Mucosa of descending colon (tissue), 3 donors: ENCODE data around the gene TIAM2. TPM values are rescaled to one million over a fixed set of nuclear protein-coding genes. Genes with fewer than 3 reads are reported as not detected.
A peak's percentile ranks its signal among the peaks of the same experiment; 100 is the strongest.

Source experiments
- ATAC-seq: fragments of 200-7000 bp; cut with Tn5 transposase; one replicate; pipeline ENCODE4 v1.9.1; 2020; ENCODE audit warnings: mild to moderate bottlenecking, moderate library complexity
- DNase-seq, 3 donors: peaks; one replicate each; pipeline ENCODE4 v3.0.0-alpha.2; 2020
- H3K36me3 ChIP-seq: fragments of 200-600 bp; one replicate; pipeline ENCODE4 v1.8.0; 2021; ENCODE audit warnings: low read depth, mild to moderate bottlenecking
- H3K4me1 ChIP-seq: fragments of 200-600 bp; one replicate; pipeline ENCODE4 v1.8.0; 2021; ENCODE audit warnings: low read depth, mild to moderate bottlenecking
- H3K4me3 ChIP-seq: fragments of 200-600 bp; one replicate; pipeline ENCODE4 v1.8.0; 2021; ENCODE audit warnings: mild to moderate bottlenecking
- H3K9me3 ChIP-seq: fragments of 200-600 bp; one replicate; pipeline ENCODE4 v1.8.0; 2021; ENCODE audit warnings: mild to moderate bottlenecking
- CTCF ChIP-seq: fragments of 200-600 bp; IDR thresholded peaks from one replicate; pipeline ENCODE4 v1.8.0; 2022; ENCODE audit warnings: antibody characterized with exemption, mild to moderate bottlenecking
- intact Hi-C, 2 donors: fragments of 100-400 bp; cut with DNase I in 1 of 2; cut with micrococcal nuclease in 1 of 2; formaldehyde crosslinking; loops; one replicate each; pipeline versions ENCODE4 v1.11.0 to v1.11.1; 2022; cut with DNase I, micrococcal nuclease
- total RNA-seq, 3 donors: library from RNA; stranded (reverse); fragmentation: NEBNext Ultra II Directional in 2 of 3; extraction: Animal tissue kit (Norgen Biotek cat#: 25700) in 2 of 3; gene quantifications; one replicate each; pipeline versions ENCODE4 v1.2.1 to v1.2.4, GENCODE V29; 2021 to 2023
- donor health status: DM: no; HTN: no; CAD: no; lungs with moderate emphysema.
- donor health status: DM: no; HTN: no; CAD: no.
- donor health status: DM: no; HTN: yes; CAD: no.

The TIAM2 gene
- total RNA-seq, 3 donors from 2014 or later = 4.2 to 12.2 (median 9.8) TPM

GRCh38 chr6:154984146-154984545, 11.0 kb upstream of the TIAM2 start:
- intact Hi-C loops = no loop called here
- Histone ChIP-seq H3K36me3 (no peaks in the 10 kb centered on the region), H3K9me3 (no peaks in the 10 kb centered on the region), H3K4me1 (peaks cover 3% of the 10 kb centered on the region), H3K4me3 (no peak overlapping the region)
- ATAC-seq (no peak), DNase-seq (no peak)
- no peak for TF ChIP-seq CTCF

- no peak for TF ChIP-seq CTCF
- Histone ChIP-seq H3K4me3 (no peak overlapping the region), H3K4me1 (no peaks in the 10 kb centered on the region), H3K9me3 (no peaks in the 10 kb centered on the region), H3K36me3 (no peaks in the 10 kb centered on the region)
- intact Hi-C loops = no loop called here
- ATAC-seq (peak; percentile 50), DNase-seq (peak in 1 of 3 donors; percentile 30)
Measured at GRCh38 chr6:154986787-154987235, 8.3 kb upstream of the TIAM2 start.

GRCh38 chr6:154989448-154989847, 5.7 kb upstream of the TIAM2 start:
- Histone ChIP-seq H3K9me3 (no peaks in the 10 kb centered on the region), H3K4me1 (no peaks in the 10 kb centered on the region), H3K4me3 (no peak overlapping the region), H3K36me3 (no peaks in the 10 kb centered on the region)
- ATAC-seq (no peak), DNase-seq (no peak)
- intact Hi-C loops = no loop called here
- TF ChIP-seq CTCF = no peak

GRCh38 chr6:154991207-154991606, 3.9 kb upstream of the TIAM2 start:
- Histone ChIP-seq H3K4me1 (peaks cover 6% of the 10 kb centered on the region), H3K4me3 (no peak overlapping the region), H3K36me3 (no peaks in the 10 kb centered on the region), H3K9me3 (no peaks in the 10 kb centered on the region)
- ATAC-seq = no peak
- intact Hi-C loops = no loop called here
- TF ChIP-seq CTCF = no peak
- no peak for DNase-seq

GRCh38 chr6:154993026-154993425, 2.1 kb upstream of the TIAM2 start:
- no peak for TF ChIP-seq CTCF
- H3K4me3 ChIP-seq = no peak overlapping the region
- no peaks in the 10 kb centered on the region for H3K9me3 ChIP-seq
- peaks cover 6% of the 10 kb centered on the region for H3K4me1 ChIP-seq
- intact Hi-C loops = no loop called here
- no peaks in the 10 kb centered on the region for H3K36me3 ChIP-seq
- ATAC-seq (no peak), DNase-seq (no peak)

- no peaks in the 10 kb centered on the region for H3K9me3 ChIP-seq
- H3K4me1 ChIP-seq = peaks cover 6% of the 10 kb centered on the region
- no peak for ATAC-seq
- DNase-seq = no peak
- no peak for TF ChIP-seq CTCF
- H3K36me3 ChIP-seq = no peaks in the 10 kb centered on the region
- intact Hi-C loops = no loop called here
- H3K4me3 ChIP-seq = no peak overlapping the region
Measured at GRCh38 chr6:154993710-154994109, 1.4 kb upstream of the TIAM2 start.
